ENCODE data around the gene ST14.

- TF ChIP-seq, protein P1, sequence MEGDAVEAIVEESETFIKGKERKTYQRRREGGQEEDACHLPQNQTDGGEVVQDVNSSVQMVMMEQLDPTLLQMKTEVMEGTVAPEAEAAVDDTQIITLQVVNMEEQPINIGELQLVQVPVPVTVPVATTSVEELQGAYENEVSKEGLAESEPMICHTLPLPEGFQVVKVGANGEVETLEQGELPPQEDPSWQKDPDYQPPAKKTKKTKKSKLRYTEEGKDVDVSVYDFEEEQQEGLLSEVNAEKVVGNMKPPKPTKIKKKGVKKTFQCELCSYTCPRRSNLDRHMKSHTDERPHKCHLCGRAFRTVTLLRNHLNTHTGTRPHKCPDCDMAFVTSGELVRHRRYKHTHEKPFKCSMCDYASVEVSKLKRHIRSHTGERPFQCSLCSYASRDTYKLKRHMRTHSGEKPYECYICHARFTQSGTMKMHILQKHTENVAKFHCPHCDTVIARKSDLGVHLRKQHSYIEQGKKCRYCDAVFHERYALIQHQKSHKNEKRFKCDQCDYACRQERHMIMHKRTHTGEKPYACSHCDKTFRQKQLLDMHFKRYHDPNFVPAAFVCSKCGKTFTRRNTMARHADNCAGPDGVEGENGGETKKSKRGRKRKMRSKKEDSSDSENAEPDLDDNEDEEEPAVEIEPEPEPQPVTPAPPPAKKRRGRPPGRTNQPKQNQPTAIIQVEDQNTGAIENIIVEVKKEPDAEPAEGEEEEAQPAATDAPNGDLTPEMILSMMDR (IDR thresholded peaks at IDR 0.05), result no peak
- TF ChIP-seq POLR2A (IDR thresholded peaks at IDR 0.05), result no peak
Observed at GRCh38 chr11:130166457-130166784, 6.8 kb downstream of the ST14 start.
